Spleen (tissue), 11 donors: ENCODE measurements around the gene SCN10A. TPM values are rescaled to one million over a fixed set of nuclear protein-coding genes. Genes with fewer than 3 reads are reported as not detected.

Experiments used
- DNase-seq: peaks from one replicate; pipeline ENCODE4 v3.0.0-alpha.2; 2020
- H3K27ac ChIP-seq, 8 donors: fragments of 200-600 bp; sonication (generic) in 7 of 8; 1 replicate in 4 of 8; 2 replicates in 4 of 8; pipeline versions ENCODE4 v1.5.0 to v1.8.0; 2016 to 2021; ENCODE audit warnings: inconsistent platforms in 4 of 8, mild to moderate bottlenecking in 4 of 8, moderate library complexity in 1 of 8
- H3K27me3 ChIP-seq, 7 donors: fragments of 200-600 bp; sonication (generic) in 6 of 7; replicated peaks in 1 of 7; 1 replicate in 4 of 7; 2 replicates in 3 of 7; pipeline versions ENCODE4 v1.5.0 to v1.8.0; 2016 to 2021; ENCODE audit warnings: inconsistent platforms in 3 of 7, mild to moderate bottlenecking in 1 of 7
- H3K36me3 ChIP-seq, 6 donors: fragments of 200-600 bp; sonication (generic) in 5 of 6; 1 replicate in 4 of 6; 2 replicates in 2 of 6; pipeline versions ENCODE4 v1.5.0 to v1.8.0; 2016 to 2021; ENCODE audit warnings: inconsistent platforms in 2 of 6
- H3K4me1 ChIP-seq, 6 donors: fragments of 200-600 bp; sonication (generic) in 5 of 6; 1 replicate in 3 of 6; 2 replicates in 3 of 6; pipeline versions ENCODE4 v1.5.0 to v1.8.0; 2016 to 2021; ENCODE audit warnings: inconsistent platforms in 3 of 6
- H3K4me3 ChIP-seq, 8 donors: fragments of 200-600 bp; sonication (generic) in 7 of 8; 1 replicate in 4 of 8; 2 replicates in 4 of 8; pipeline versions ENCODE4 v1.5.0 to v1.8.0; 2016 to 2021; ENCODE audit warnings: inconsistent platforms in 4 of 8, mild to moderate bottlenecking in 4 of 8, moderate library complexity in 2 of 8
- H3K9me3 ChIP-seq, 8 donors: fragments of 200-600 bp; sonication (generic) in 7 of 8; 1 replicate in 4 of 8; 2 replicates in 4 of 8; pipeline versions ENCODE4 v1.5.0 to v1.8.0; 2016 to 2021; ENCODE audit warnings: inconsistent platforms in 4 of 8
- POLR2A ChIP-seq, 3 donors: fragments of 450-650 bp; IDR thresholded peaks; one replicate each; pipeline ENCODE4 v1.5.1; 2017; ENCODE audit warnings: antibody characterized with exemption in 3 of 3, mild to moderate bottlenecking in 1 of 3
- POLR2AphosphoS5 ChIP-seq, 3 donors: sonication (generic); formaldehyde crosslinking; IDR thresholded peaks; one replicate each; pipeline ENCODE4 v1.5.1; 2017; ENCODE audit warnings: antibody characterized with exemption in 3 of 3
- WGBS, 5 donors: extraction: QIAGEN DNeasy Blood & Tissue Kit in 3 of 5; methylation state at CpG; one replicate each; pipeline versions ENCODE4 v1.1.5 to v1.1.7; 2013 to 2018; 5-methylcytosine and 5-hydroxymethylcytosine counted together
- intact Hi-C: fragments of 100-400 bp; cut with DNase I; formaldehyde crosslinking; loops from one replicate; pipeline ENCODE4 v1.15.0; 2023; ENCODE audit warnings: low total_unique reads
- polyA plus RNA-seq, 3 donors: library from polyadenylated mRNA; stranded (reverse); fragments of 200-250 nt; gene quantifications; one replicate each; pipeline ENCODE4 v1.2.1, GENCODE V29; 2013
- total RNA-seq, 7 donors: library from RNA; depleted of rRNA in 3 of 7; stranded (reverse); fragments of >200 nt in 3 of 7; fragmentation: NEBNext Ultra II Directional in 4 of 7; extraction: Animal tissue kit (Norgen Biotek cat#: 25700) in 4 of 7; gene quantifications; one replicate each; pipeline versions ENCODE4 v1.1.0 to v1.2.1, GENCODE V29; 2016 to 2021
- TF ChIP-seq, protein P1 (sequence below), 11 experiments: fragments of 200-600 bp in 7 of 11; fragments of 450-650 bp in 4 of 11; sonication (generic) in 4 of 11; IDR thresholded peaks in 8 of 11; conservative IDR thresholded peaks in 3 of 11; 1 replicate in 7 of 11; 2 replicates in 4 of 11; pipeline versions ENCODE4 v1.4.0 to v1.8.0; 2016 to 2021; ENCODE audit warnings: antibody characterized with exemption in 11 of 11, inconsistent platforms in 4 of 11, mild to moderate bottlenecking in 1 of 11
- donor health status: healthy with polysubstance abuse.
- donor health status: DM: no; HTN: no; CAD: no; lungs with moderate emphysema.
- donor health status: DM: no; HTN: no; CAD: no.
- donor health status: Bipolar disorder and iron deficiency.
- donor health status: healthy.
- donor health status: DM: no; HTN: no; CAD: no.
- donor health status: DM: yes; HTN: yes; CAD: no.

SCN10A gene
- total and polyA plus RNA-seq, 10 donors = under 0.01 to 0.26 (median 0.02) TPM; not detected in 7

DNA sequence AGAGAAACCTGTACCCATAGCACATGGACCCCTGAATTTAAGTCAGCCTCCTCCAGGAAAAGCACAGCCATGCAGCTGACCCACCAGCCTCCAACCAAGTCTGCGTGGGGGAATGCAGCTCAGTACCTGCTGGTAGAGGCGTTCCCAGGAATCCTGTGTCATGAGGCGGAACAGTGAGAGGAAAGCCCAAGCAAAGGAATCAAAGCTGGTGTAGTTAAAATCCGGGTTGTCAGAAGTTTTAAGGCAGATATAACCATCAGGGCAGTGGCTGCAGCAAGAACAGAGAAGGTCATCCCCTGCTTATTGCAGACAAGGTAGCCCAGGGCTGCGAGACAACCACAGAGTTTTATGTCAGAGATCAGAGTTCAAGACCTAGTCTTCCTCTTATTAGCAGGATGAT, 59.1 kb downstream of the SCN10A start:
- Histone ChIP-seq H3K4me1 (no peaks in the 10 kb centered on the region), H3K36me3 (no peaks in the 10 kb centered on the region), H3K27ac (no peak overlapping the region), H3K9me3 (peaks cover 0 to 8% (median 0%) of the 10 kb centered on the region in 8 donors), H3K4me3 (no peak overlapping the region), H3K27me3 (peaks cover 0 to 13% (median 0%) of the 10 kb centered on the region in 7 donors)
- 75 to 90% (median 78%) methylated on average over 5 of the region's 5 CpGs for WGBS, 5 donors
- intact Hi-C loops = no loop called here
- TF ChIP-seq POLR2AphosphoS5 (IDR thresholded peaks at IDR 0.05) = no peak
- TF ChIP-seq POLR2A (IDR thresholded peaks at IDR 0.05) = no peak
- TF ChIP-seq, protein P1, sequence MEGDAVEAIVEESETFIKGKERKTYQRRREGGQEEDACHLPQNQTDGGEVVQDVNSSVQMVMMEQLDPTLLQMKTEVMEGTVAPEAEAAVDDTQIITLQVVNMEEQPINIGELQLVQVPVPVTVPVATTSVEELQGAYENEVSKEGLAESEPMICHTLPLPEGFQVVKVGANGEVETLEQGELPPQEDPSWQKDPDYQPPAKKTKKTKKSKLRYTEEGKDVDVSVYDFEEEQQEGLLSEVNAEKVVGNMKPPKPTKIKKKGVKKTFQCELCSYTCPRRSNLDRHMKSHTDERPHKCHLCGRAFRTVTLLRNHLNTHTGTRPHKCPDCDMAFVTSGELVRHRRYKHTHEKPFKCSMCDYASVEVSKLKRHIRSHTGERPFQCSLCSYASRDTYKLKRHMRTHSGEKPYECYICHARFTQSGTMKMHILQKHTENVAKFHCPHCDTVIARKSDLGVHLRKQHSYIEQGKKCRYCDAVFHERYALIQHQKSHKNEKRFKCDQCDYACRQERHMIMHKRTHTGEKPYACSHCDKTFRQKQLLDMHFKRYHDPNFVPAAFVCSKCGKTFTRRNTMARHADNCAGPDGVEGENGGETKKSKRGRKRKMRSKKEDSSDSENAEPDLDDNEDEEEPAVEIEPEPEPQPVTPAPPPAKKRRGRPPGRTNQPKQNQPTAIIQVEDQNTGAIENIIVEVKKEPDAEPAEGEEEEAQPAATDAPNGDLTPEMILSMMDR (IDR thresholded peaks at IDR 0.05 in 8 of 11, conservative IDR thresholded peaks at IDR 0.05 in 3 of 11) = no peak
- no peak for DNase-seq

DNA sequence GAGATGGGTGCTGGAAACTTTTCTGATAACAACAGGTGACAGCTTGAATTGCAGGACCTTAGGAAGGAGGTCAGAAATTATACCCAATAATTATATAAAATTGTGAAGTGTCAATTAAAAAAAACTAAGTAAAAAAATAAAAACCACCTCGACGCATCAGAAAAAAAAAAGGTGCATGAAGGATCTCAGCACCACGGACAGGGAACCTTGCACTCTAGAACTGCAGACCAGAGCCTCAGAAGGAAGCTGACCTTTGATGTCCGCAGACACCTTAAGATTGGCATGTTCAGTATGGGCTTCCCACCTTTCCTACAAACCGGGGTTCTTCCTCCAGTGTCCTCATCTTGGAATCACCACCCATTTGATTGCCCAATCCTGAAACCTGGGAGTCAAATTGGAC, 60.9 kb downstream of the SCN10A start:
- no peaks in the 10 kb centered on the region for H3K36me3 ChIP-seq
- H3K4me1 ChIP-seq = no peaks in the 10 kb centered on the region
- H3K27ac ChIP-seq = no peak overlapping the region
- 50 to 56% (median 54%) methylated on average over 5 of the region's 5 CpGs for WGBS, 5 donors
- TF ChIP-seq, protein P1 (IDR thresholded peaks at IDR 0.05 in 8 of 11, conservative IDR thresholded peaks at IDR 0.05 in 3 of 11) = no peak
- TF ChIP-seq POLR2AphosphoS5 (IDR thresholded peaks at IDR 0.05) (no peak), POLR2A (IDR thresholded peaks at IDR 0.05) (no peak)
- no peak for DNase-seq
- H3K27me3 ChIP-seq = peaks cover 0 to 13% (median 0%) of the 10 kb centered on the region in 7 donors
- intact Hi-C loops = no loop called here
- no peak overlapping the region for H3K4me3 ChIP-seq
- peaks cover 0 to 3% (median 0%) of the 10 kb centered on the region in 8 donors for H3K9me3 ChIP-seq

DNA sequence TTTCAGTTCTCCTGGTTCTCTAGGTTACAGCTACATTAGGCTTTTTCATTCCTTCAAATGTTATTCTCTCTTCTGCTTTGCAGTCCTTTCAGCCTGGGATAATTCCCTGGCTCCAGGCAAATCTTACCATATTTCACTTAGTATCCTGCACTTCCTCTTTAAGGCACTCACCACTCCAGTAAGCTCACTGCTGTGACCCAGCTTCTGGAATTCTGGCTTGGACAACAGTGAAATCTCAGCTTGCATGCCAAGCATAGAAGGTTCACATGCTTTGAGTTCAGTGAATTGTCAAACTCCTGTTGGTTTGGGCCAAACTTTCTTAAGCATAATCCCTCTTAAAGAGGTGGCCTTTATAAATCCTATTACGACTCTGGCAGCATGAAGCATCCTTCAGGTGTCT, 69.4 kb downstream of the SCN10A start:
- Histone ChIP-seq H3K9me3 (no peaks in the 10 kb centered on the region), H3K27me3 (peaks cover 0 to 9% (median 0%) of the 10 kb centered on the region in 7 donors), H3K4me1 (no peaks in the 10 kb centered on the region), H3K4me3 (no peak overlapping the region), H3K27ac (no peak overlapping the region), H3K36me3 (no peaks in the 10 kb centered on the region)
- WGBS, 5 donors = 71 to 94% (median 86%) methylated on average over 1 of the region's 1 CpG
- intact Hi-C loops = no loop called here
- TF ChIP-seq POLR2AphosphoS5 (IDR thresholded peaks at IDR 0.05) (no peak), POLR2A (IDR thresholded peaks at IDR 0.05) (no peak)
- TF ChIP-seq, protein P1 (IDR thresholded peaks at IDR 0.05 in 8 of 11, conservative IDR thresholded peaks at IDR 0.05 in 3 of 11) = no peak
- no peak for DNase-seq

DNA sequence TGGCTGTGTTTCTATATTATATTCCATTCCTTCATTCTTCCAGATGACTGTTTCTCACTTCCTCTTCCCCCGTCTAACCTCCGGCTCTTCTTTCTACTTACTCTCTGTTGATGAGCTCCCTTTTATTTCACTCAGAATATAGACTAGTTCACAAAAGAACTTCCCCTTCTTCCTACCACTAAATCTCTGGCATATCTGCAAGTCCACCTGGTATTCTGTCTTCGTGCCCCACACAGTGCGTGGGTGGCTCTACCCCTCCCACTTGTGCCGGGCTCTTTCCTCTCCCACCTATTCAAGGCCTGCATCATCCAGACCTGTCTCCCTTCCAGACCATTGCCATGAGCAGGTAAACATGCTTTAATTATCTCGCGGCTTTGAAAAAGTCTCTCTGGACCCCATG, 73.0 kb downstream of the SCN10A start:
- intact Hi-C loops = no loop called here
- 33 to 53% (median 46%) methylated on average over 7 of the region's 7 CpGs for WGBS, 5 donors
- Histone ChIP-seq H3K27ac (no peak overlapping the region), H3K27me3 (peaks cover 0 to 9% (median 0%) of the 10 kb centered on the region in 7 donors), H3K36me3 (no peaks in the 10 kb centered on the region), H3K4me3 (no peak overlapping the region), H3K4me1 (peaks cover 0 to 3% (median 0%) of the 10 kb centered on the region in 6 donors), H3K9me3 (no peaks in the 10 kb centered on the region)
- DNase-seq = no peak
- no peak for TF ChIP-seq POLR2A (IDR thresholded peaks at IDR 0.05)
- TF ChIP-seq, protein P1 (IDR thresholded peaks at IDR 0.05 in 8 of 11, conservative IDR thresholded peaks at IDR 0.05 in 3 of 11) = no peak
- no peak for TF ChIP-seq POLR2AphosphoS5 (IDR thresholded peaks at IDR 0.05)
